ENCODE results near the gene FHIT.

FHIT gene

DNA sequence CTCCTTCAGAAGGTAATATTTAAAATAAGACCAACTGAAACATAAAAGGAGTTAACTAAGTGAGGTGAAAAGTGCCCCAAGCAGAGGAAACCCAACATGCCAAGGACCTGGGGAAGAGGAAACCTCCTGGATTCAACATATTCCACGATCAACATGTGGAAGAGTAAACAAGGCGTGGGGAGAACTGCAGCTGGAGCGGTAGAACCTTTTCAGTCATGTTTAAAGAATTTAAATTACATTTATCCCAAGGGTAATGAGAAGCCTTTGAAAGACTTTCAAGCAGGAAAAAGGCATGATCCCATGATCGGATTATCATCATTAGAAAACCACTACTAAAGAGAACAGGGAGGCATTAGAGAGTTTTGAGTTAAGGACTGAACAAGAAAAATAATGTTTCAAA lies 330.7 kb downstream of the FHIT start:
- Histone ChIP-seq H3K36me3 (replicated peaks; ENCODE audit: low read depth, low read length) (no peaks in the 10 kb centered on the region), H3K27me3 (ENCODE audit: low read depth, low read length) (no peaks in the 10 kb centered on the region), H3K9me3 (ENCODE audit: insufficient read depth, low read length) (no peaks in the 10 kb centered on the region), H2AFZ (ENCODE audit: low read depth, low read length) (no peak overlapping the region), H3K4me2 (ENCODE audit: low read length) (no peak overlapping the region), H3K4me3 (ENCODE audit: low read length) (no peak overlapping the region), H3K4me1 (ENCODE audit: low read length) (no peaks in the 10 kb centered on the region), H3K79me2 (ENCODE audit: low read length) (no peaks in the 10 kb centered on the region), H3K27ac (ENCODE audit: low read length) (no peak overlapping the region), H4K20me1 (ENCODE audit: insufficient read depth, low read length) (no peaks in the 10 kb centered on the region), H3K9ac (ENCODE audit: low read length) (no peak overlapping the region)
- no peak for TF ChIP-seq EZH2phosphoT487 (IDR thresholded peaks at IDR 0.05; ENCODE audit: low read depth)
- TF ChIP-seq, protein P1, sequence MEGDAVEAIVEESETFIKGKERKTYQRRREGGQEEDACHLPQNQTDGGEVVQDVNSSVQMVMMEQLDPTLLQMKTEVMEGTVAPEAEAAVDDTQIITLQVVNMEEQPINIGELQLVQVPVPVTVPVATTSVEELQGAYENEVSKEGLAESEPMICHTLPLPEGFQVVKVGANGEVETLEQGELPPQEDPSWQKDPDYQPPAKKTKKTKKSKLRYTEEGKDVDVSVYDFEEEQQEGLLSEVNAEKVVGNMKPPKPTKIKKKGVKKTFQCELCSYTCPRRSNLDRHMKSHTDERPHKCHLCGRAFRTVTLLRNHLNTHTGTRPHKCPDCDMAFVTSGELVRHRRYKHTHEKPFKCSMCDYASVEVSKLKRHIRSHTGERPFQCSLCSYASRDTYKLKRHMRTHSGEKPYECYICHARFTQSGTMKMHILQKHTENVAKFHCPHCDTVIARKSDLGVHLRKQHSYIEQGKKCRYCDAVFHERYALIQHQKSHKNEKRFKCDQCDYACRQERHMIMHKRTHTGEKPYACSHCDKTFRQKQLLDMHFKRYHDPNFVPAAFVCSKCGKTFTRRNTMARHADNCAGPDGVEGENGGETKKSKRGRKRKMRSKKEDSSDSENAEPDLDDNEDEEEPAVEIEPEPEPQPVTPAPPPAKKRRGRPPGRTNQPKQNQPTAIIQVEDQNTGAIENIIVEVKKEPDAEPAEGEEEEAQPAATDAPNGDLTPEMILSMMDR (IDR thresholded peaks at IDR 0.05; ENCODE audit: low read depth, low read length): no peak

DNA sequence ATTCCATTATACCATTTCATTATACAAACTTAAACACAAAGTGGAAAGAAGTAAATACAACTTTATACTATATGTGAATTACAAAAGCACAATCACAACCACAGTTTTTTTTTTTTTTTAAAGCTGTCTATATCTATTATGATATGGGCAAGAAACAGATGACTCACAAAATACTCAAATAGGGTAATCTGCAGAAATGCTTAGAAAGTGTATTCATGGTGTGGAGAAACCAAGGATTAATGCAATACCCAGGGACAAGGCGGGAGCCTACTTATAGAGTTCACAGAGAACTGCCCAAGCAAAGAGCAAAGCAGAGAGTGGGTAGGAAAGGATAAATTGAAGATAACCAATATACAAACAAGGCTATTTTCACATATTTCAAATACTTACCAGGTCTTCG lies 332.0 kb downstream of the FHIT start:
- no peaks in the 10 kb centered on the region for H4K20me1 ChIP-seq (ENCODE audit: insufficient read depth, low read length)
- H3K9me3 ChIP-seq (ENCODE audit: insufficient read depth, low read length): no peaks in the 10 kb centered on the region
- H3K36me3 ChIP-seq (replicated peaks; ENCODE audit: low read depth, low read length): no peaks in the 10 kb centered on the region
- H3K9ac ChIP-seq (ENCODE audit: low read length): no peak overlapping the region
- H3K4me2 ChIP-seq (ENCODE audit: low read length): no peak overlapping the region
- no peak for TF ChIP-seq EZH2phosphoT487 (IDR thresholded peaks at IDR 0.05; ENCODE audit: low read depth)
- TF ChIP-seq, protein P1 (IDR thresholded peaks at IDR 0.05; ENCODE audit: low read depth, low read length): no peak
- H3K27me3 ChIP-seq (ENCODE audit: low read depth, low read length): no peaks in the 10 kb centered on the region
- no peak overlapping the region for H3K27ac ChIP-seq (ENCODE audit: low read length)
- H3K4me3 ChIP-seq (ENCODE audit: low read length): no peak overlapping the region
- no peak overlapping the region for H2AFZ ChIP-seq (ENCODE audit: low read depth, low read length)
- H3K79me2 ChIP-seq (ENCODE audit: low read length): no peaks in the 10 kb centered on the region
- no peaks in the 10 kb centered on the region for H3K4me1 ChIP-seq (ENCODE audit: low read length)

DNA sequence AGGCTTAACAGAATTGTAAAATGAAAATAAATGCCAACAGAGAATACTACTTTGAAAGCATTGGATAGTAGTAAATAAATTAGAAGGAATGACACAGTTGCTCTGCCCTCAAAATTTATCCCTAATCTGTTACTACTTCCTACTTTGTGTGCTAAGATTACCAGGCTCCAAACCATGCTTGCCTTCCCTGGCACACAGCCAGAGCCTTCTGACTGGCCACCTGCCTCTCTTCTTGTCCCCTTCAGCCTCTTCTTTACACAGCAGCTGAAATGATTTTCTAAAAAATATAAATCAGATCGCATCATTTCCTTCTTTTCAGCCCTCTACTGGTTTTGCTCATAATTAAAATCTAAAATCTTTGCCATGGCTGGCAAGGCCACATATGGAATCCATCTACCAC lies 334.1 kb downstream of the FHIT start:
- Histone ChIP-seq H2AFZ (ENCODE audit: low read depth, low read length) (no peak overlapping the region), H3K9ac (ENCODE audit: low read length) (no peak overlapping the region), H4K20me1 (ENCODE audit: insufficient read depth, low read length) (no peaks in the 10 kb centered on the region), H3K9me3 (ENCODE audit: insufficient read depth, low read length) (no peaks in the 10 kb centered on the region), H3K4me2 (ENCODE audit: low read length) (no peak overlapping the region), H3K27ac (ENCODE audit: low read length) (no peak overlapping the region), H3K36me3 (replicated peaks; ENCODE audit: low read depth, low read length) (no peaks in the 10 kb centered on the region), H3K79me2 (ENCODE audit: low read length) (no peaks in the 10 kb centered on the region), H3K4me3 (ENCODE audit: low read length) (no peak overlapping the region), H3K4me1 (ENCODE audit: low read length) (no peaks in the 10 kb centered on the region), H3K27me3 (ENCODE audit: low read depth, low read length) (no peaks in the 10 kb centered on the region)
- TF ChIP-seq EZH2phosphoT487 (IDR thresholded peaks at IDR 0.05; ENCODE audit: low read depth): no peak
- TF ChIP-seq, protein P1 (IDR thresholded peaks at IDR 0.05; ENCODE audit: low read depth, low read length): no peak

DNA sequence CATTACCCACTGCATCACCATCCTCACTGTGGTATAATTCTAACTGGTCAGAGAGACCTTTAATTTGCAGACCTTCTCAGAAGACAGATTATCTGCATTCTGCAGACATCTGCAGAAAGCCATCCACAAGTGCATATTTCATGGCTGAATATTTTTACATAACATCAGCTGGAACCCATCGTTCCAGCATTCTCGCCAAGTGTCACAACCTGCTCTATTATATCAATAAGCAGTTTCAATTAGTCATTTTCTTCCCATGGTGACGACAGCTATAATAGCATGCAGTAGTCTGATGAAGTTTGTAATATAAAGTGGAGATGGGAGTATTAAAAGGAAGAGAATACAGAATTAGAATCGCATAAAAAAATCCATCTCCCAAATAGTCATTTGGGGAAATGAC lies 334.7 kb downstream of the FHIT start:
- Histone ChIP-seq H3K36me3 (replicated peaks; ENCODE audit: low read depth, low read length) (no peaks in the 10 kb centered on the region), H3K4me1 (ENCODE audit: low read length) (no peaks in the 10 kb centered on the region), H3K4me3 (ENCODE audit: low read length) (no peak overlapping the region)

More for the DNA sequence above, 334.7 kb downstream of the FHIT start:
- TF ChIP-seq EZH2phosphoT487 (IDR thresholded peaks at IDR 0.05; ENCODE audit: low read depth): no peak
- TF ChIP-seq, protein P1 (IDR thresholded peaks at IDR 0.05; ENCODE audit: low read depth, low read length): no peak
- no peak overlapping the region for H3K9ac ChIP-seq (ENCODE audit: low read length)
- H3K9me3 ChIP-seq (ENCODE audit: insufficient read depth, low read length): no peaks in the 10 kb centered on the region
- no peaks in the 10 kb centered on the region for H3K27me3 ChIP-seq (ENCODE audit: low read depth, low read length)
- H3K79me2 ChIP-seq (ENCODE audit: low read length): no peaks in the 10 kb centered on the region
- no peaks in the 10 kb centered on the region for H4K20me1 ChIP-seq (ENCODE audit: insufficient read depth, low read length)
- H2AFZ ChIP-seq (ENCODE audit: low read depth, low read length): no peak overlapping the region
- H3K4me2 ChIP-seq (ENCODE audit: low read length): no peak overlapping the region
- no peak overlapping the region for H3K27ac ChIP-seq (ENCODE audit: low read length)
